HG02981 (cell line): ENCODE results near the gene ZNF595.
"Not testable (repeated sequence)": the region's sequence is repeated elsewhere in the genome, so short reads cannot be mapped to it uniquely, and the experiment has no call there.

ENCODE experiments used
- ATAC-seq: cut with Tn5 transposase; IDR thresholded peaks from one replicate; pipeline ENCODE4 v1.9.1; 2021; ENCODE audit warnings: mild to moderate bottlenecking, moderate library complexity; ENCODE audit not compliant: unreplicated experiment

ZNF595 gene

DNA sequence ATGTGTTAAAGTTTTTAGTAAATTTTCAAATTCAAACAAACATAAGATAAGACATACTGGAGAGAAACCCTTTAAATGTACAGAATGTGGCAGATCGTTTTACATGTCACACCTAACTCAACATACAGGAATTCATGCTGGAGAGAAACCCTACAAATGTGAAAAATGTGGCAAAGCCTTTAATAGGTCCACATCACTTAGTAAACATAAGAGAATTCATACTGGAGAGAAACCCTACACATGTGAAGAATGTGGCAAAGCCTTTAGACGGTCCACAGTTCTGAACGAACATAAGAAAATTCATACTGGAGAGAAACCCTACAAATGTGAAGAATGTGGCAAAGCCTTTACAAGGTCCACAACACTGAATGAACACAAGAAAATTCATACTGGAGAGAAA is 32.8 kb downstream of the ZNF595 start:
- no peak for ATAC-seq

DNA sequence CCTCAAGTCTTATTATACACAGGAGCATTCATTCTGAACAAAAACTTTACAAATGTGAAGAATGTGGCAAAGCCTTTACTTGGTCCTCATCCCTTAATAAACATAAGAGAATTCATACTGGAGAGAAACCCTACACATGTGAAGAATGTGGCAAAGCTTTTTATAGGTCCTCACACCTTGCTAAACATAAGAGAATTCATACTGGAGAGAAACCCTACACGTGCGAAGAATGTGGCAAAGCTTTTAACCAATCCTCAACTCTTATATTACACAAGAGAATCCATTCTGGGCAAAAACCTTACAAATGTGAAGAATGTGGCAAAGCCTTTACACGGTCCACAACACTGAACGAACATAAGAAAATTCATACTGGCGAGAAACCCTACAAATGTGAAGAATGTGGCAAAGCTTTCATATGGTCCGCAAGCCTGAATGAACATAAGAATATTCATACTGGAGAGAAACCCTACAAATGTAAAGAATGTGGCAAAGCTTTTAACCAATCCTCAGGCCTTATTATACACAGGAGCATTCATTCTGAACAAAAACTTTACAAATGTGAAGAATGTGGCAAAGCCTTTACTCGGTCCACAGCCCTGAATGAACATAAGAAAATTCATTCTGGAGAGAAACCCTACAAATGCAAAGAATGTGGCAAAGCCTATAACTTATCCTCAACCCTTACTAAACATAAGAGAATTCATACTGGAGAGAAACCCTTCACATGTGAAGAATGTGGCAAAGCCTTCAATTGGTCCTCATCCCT is 33.6 kb downstream of the ZNF595 start:
- not testable (repeated sequence) for ATAC-seq

DNA sequence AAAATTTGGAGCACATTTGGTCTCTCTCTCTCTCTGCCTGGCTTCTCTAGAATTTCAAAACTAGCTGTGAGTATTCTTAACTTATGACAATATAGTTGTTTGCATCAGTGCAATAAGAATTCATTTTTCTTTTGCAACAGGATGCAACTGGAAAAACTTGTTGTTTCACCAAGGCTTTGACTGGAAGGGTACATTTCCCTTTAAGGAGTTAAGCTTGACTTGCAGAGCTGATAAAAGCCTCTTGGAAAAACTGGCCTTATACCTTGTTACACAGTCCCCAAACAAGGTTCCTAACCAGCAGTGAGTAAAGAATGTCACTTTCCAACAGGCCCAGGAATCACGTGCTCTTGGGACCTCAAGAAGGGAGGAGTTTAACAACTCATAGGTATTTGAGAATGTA is 45.3 kb downstream of the ZNF595 start:
- ATAC-seq = no peak

DNA sequence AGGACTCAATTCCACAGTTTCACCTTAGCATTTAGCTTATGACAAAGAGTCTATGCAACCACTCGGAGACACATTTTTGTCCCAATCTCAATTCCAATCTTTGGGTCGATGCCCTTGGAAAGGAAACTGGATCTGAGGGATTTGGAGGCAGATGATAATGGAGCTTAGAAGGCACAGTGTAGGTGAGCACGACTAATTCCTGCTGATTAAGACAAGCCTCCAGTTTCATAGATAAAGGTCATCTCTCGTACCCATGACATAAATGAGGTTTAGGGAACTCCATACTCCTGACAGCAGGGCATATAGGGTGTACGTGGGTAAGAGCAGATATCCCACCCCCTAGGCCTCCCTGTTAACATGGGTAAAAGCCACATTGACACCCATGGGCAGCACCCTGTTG is 46.7 kb downstream of the ZNF595 start:
- no peak for ATAC-seq

DNA sequence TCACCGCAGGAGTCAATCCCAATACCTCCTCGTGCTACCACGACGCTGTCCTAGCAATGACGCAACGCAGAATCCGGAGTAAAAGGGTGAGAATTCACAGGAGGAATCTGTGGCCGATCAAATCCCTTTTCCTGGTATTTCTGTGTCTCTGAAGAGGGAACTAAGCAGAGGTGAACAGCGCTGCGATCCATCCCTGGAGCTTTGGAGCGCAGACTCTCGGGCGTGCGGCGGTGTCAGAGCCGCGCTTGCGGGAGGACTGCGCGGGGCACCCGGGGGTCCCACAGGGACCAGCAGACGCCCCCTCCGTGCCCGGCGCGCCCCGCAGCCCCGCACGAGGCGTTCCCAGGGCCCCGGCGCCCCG is 53.9 kb downstream of the ZNF595 start:
- no peak for ATAC-seq

DNA sequence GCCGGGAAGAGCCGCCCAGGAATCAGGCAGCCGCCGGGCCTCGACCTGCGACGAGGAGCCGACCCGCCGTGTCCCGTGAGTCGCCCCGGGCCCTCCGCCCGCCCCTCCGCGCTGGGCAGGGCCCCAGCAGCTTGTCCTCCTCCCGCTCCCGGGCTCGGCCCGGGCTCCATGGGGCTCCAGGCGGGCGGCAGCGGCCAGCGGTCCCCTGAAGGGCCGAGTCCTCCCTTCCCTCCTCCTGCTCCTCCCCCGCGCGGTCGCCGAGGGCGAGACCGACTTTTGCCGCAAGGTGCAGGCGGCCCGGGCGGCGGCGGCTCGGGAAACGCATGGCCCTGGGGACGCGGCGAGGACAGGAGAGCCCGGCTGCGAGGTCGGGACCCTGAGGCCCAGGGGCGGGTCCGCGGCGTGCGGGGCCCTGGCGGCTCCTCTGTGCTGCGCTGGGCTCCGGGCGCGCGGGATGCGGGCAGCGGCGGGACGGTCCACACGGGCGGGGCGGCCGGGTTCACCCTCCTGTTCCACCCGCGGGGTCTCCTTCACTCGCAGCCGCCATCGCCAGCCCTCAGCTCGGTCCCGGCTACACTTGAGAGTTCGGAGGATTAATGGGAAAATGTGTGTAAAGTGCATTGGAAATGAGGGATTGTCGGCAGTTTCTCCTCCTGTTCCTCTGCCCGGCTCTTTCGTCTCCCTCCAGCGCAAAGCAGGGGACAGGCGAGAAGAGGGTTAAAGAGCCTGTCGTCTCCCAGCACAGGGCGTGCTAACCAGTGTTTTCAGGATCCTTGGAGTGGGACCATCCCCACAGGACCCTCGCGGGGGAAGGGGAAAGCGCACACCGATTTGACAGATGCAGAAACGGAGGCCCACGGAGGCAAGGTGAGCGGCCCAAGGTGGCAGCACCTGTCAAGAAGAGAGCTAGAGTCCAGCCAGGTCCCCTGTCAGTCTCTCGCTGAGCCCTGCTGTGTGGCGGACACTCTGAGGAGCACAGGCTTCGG is 54.6 kb downstream of the ZNF595 start:
- ATAC-seq = no peak

DNA sequence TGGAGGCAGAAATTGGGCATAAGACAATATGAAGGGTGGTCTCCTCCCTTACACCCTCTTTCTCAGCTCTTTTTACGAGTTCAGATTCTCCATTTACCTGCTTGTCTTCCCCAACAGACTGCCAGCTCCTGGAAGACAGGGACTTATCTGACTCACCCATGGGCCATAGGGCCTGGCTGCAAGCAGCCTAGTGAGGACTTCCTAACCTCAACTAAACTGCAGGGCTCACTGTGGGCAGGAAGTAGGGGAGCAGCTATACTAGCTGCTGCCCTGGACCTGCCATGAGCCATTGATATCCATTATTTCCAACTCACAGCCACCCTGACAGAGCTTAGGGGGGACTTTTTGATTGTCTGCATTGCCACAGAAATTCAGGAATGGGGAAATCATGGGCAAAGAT is 59.6 kb downstream of the ZNF595 start:
- ATAC-seq = no peak

DNA sequence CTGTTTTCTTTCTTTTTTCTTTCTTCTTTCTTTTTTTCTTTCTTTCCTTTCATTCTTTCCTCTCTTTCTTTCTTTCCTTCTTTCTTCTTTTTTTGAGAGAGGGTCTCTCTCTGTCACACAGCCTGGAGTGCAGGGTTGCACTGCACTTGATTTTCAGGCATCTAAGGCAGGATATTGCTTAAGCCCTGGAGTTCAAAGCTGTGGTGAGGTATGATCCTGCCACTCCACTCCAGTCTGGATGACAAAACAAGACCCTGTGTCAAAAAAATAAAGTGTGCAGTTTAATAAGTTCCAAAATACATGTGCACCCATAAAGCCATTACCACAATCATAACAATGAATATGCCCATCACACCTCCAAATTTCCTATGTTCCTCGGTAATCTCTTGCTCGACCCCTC is 60.6 kb downstream of the ZNF595 start:
- ATAC-seq = no peak

DNA sequence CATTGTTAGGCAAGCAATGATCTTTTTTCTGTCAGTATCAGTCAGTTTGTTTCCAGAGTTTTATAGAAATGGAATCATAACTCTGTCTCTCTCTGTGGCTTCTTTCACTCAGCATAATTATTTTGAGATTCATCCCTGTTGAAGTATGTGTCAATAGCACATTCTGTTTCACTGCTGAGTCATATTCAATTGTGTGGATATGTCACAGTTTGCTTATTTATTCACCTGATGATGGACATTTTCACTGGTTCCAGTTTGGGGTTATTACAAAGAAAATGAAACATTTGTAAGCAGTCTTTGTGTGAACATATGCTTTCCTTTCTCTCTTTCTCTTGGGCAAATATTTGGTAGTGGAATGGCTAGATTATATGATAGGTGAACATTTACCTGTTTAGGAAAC is 61.0 kb downstream of the ZNF595 start:
- no peak for ATAC-seq

DNA sequence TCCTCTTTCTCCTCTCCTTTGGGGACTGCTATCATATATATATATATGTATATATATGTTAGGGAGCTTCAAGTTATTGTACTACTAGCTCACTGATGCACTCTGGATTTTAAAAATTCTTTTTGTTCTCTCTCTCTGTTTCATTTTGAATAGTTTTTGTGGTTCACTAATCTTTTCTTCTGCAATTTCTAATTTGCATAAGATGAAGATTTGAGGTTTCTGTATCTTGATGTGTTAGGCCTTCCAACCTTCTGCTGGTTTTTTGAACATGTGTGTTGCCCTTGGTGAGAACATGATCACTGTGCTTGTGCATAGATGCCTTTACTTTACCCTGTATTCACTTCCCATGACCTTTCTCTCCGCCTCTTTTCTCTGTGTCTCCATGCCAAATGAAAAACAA is 63.4 kb downstream of the ZNF595 start:
- no peak for ATAC-seq

DNA sequence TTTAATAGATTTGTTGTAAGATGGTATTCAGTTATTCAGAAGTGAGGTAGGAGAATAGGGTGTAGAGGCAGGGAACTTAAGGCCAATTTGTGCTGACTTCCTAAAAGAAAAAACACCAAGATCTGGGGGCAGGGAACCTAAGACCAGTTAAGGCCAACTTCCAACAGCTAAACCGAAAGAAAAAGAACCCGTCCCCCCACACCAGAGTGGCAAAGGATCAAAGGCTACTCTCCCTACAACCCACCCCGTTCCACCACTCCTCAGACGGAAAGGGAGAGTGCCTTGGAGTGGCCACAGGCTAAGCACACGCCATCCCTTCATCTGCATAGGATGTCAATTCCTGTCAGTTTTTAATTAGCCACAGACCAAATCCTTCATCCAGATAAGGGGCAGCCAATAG is 67.5 kb downstream of the ZNF595 start:
- ATAC-seq = no peak

DNA sequence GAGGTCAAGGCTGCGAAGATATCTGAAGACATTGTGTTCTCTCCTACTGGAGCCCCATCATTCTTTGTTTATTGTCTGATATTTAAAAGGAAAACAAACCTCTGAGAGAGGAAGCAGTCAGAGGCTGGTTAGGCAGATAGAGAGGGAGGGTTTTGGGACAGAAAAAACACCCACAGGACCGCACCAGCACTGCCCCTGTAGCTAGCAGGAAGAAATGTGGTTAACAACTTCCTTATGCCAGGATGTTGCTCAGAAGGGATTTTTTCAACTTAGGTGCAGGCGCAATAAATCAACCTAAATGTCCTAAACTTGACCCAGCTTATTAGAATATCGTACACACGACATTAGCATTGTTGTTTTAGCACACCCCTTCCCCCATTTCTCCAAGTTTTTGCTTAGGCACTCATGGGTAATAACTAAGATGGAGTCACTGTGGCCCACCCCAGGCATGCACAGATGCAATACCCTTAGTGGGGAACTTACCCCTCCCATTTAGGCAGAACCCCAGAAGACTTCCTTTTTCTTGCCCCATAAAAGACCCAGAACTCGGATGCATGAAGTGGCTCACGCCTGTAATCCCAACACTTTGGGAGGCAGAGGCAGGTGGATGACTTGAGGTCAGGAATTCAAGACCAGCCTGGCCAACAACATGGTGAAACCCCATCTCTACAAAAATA is 68.4 kb downstream of the ZNF595 start:
- no peak for ATAC-seq

DNA sequence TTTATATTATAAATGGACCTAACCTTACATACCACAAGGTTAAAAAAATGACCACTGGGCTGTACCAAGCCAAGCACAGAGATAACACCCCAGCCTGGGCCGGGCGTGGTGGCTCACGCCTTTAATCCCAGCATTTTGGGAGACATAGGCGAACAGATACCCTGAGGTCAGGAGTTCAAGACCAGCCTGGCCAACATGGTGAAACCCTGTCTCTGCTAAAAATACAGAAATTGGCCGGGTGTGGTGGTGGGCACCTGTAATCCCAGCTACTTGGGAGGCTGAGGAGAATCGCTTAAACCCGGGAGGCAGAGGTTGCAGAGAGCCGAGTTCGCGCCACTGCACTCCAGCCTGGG is 70.8 kb downstream of the ZNF595 start:
- ATAC-seq = not testable (repeated sequence)

DNA sequence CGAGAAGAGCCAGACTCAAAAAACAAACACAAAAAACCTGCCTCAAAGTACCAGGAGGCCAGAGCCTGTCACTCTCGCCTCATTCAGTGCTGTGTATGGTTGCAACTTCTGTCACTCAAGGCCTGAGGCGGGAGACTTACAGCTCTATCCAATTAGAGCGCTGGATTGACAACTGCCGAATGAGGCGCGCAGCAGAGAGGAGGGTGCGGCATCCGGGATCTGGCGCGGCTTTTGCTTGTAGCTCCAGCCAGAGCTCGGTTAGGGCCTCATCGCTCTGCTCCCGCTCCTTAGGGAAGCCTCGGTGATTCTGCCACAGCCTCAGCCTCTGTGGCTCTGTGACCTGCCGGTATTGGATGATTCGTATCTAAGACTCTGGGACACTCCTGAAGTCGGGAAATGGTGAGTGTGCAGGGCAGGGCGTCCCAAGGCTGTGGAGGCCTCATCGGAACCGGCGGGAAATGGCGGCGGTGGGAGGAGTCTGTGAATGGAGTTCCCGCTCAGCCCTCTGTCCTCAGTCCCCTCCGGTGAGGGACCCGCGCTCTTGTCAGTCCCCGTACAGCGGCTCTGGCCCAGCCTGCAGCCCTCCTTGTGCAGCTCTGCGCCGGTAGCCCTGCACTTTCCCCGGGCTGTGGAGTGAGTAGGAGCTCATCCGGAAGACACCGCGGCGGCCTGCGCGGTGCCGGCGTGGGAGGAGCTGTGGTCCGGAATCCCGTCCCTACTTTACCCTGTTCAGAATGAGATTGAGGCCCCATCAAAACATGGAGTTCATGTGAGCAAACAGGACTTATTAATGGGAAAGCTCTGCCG is 71.4 kb downstream of the ZNF595 start, which contains the start of gene ZNF718:
TSS of gene ZNF718 (plus strand) at position 227 of the 807 bp plus-strand sequence. CDS start at position 397, 170 bp downstream.
- ATAC-seq = peak; percentile 99

DNA sequence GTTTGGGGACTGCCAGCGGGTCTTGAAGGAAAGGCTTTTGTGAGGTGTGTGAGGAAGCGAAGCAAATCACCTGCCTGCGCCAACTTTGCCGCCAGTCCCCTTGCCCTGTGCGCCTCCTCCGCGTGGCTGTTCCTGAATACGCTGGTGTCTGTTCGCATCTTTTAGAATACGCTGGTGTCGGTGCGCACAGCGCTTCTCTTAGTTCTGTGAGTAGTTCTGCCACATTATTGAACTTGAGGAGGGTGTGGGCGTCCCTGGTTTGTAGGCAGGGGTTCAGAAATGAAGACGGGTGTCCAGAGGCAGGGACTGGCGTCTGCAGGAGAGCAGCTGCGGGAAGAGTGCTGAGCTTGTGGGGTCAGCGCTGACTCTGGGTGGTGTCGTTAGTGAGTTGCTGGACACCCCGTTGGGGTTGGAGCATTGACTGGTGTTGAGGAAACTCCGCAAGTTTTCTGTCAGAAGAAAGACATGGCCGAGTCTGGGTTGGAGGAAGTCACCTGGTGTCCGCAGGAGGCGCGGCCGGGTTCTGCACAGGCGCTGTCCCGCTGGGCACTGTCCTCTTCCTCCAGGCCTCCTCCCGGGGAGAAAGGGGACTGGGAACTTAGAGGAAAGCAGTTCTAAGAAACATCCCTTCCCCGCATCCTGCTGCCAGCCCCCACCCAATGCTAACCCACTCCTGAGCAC is 72.1 kb downstream of the ZNF595 start:
- peak; percentile 1 for ATAC-seq

DNA sequence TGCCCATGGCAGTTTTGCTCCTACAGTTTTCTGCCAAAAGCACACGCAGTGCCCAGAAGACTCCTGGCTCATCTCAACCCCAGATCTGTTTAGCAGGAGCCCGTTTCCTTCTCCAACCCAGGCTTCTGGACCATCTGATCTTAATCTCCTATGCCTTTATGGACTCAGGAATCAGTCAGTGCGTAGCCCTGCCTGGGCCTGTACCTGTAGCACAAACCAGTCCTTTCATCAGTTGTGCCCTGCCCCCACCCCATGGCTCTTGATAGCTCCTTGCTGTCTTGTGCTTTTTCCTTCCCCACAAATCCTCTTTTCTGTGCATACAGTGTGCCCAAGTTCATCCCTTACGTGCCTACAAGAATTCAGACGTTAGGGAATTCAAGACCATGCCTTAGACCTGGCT is 72.7 kb downstream of the ZNF595 start:
- no peak for ATAC-seq

DNA sequence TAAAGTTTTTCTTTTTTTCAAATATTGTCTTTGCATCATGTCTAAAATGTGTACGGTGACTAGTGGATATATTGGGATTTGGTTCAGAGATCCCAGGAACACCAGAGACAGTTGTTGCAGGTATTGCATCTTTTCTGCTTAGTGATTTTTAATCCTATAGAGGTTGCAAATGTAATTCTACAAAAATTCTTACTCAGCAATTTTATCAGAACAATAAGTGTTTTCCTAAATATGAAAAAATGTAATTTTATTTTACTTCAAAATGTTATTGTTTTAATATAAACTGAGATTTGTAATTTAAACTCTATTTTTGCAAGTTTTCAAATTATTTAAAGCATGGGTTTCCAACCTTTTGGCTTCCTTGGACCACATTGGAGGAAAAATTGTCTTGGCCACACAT is 79.4 kb downstream of the ZNF595 start:
- ATAC-seq = no peak
